NCI-H510A (cell line): ENCODE measurements around the gene ANKRD26.
"Not testable (repeated sequence)": the region's sequence is repeated elsewhere in the genome, so short reads cannot be mapped to it uniquely, and the experiment has no call there.

Experiments used
- DNase-seq: peaks from one replicate; lab custom pipeline; 2025; lab: John Stamatoyannopoulos, UW

ANKRD26 gene

GRCh38 chr10:27099916-27100812 is at the start of gene ANKRD26:
Gene ANKRD26 (minus strand): TSS chr10:27100494. CDS start chr10:27100326, 168 bp downstream.
- DNase-seq = peak; percentile 87

DNA sequence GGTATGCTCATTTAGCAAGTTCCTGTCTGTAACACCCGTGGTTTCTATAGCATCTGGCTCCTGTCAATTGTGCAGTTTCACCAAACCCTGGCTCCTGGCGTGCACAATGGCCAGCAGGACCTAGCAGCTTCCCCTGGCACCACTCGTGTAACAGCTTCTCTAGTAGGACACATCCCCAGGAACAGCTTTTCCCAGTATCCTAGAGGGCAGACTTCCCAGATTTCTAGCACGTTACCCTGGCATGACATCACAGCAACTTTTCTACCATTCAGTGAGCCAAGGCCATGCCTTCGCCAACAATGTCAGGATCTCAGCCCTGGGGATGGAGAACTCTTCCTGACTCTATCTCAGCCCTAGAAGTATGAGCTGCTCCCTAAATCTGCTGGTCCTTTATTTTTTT is 47.4 kb upstream of the ANKRD26 start:
- no peak for DNase-seq

- DNase-seq = no peak
Observed at GRCh38 chr10:27145937-27146336, 45.6 kb upstream of the ANKRD26 start.

- DNase-seq = no peak
Observed at GRCh38 chr10:27143686-27144085, 43.4 kb upstream of the ANKRD26 start.

DNA sequence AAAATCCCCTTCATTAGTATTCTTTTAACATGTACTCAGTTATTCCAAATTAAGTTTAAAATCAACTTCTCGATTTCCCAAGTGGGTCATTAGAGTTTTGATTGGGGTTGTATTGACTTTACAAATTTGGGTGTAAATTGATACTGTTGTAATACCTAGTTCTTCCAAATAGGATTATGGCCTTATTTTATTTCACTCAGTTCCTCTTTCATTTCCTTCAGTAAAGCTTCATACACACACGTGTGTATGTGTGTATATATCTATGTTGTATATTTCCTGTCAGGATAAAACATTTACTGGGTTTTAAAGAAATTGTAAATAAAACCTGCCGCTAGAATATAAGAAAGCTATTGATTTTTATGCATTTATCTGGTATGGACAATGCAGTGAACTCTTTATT is 38.0 kb upstream of the ANKRD26 start:
- DNase-seq = no peak

GRCh38 chr10:27134371-27134770 is 34.1 kb upstream of the ANKRD26 start:
- no peak for DNase-seq

- DNase-seq = no peak
Observed at GRCh38 chr10:27108165-27108564, 7.9 kb upstream of the ANKRD26 start.

DNA sequence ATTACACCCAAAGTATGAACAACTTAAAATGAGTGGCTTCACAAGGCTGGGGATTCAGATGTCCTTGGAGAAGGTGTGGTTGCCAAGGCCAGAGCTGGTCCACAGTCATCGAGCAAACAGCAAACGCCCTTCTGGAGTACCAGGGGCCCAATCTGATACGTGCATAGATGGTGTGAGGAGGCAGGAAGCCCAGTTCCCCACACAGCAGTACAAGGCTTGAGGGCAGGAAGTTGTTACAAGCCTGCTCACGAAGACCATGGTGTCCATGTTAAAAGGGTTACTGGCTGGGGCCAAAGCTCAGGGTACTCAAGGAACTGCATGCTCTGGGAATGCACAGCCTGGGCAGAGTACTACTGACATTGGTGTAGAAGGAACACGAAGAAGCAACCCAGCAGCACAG is 4.6 kb upstream of the ANKRD26 start:
- no peak for DNase-seq

- no peak for DNase-seq
Observed at GRCh38 chr10:27100813-27101347, 586 bp upstream of the ANKRD26 start.

DNA sequence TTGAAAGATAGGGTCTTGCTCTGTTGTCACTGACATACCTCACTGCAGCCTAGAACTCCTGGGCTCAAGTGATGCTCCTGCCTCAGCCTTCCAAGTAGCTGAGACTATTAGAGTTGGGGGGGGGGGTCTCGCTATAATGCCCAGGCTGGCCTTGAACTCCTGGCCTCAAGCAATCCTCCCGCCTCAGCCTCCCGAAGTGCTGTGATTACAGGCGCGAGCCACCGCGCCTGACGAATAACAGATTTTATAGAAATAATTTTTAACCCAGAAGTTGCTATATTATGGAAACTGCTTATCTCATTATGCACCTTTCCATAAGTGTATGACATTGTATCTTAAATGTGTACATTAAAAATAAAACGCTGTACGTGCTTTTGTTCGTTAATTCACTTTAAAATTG is 846 bp downstream of the ANKRD26 start:
- no peak for DNase-seq

- DNase-seq = no peak
Observed at GRCh38 chr10:27088119-27089044, 11.9 kb downstream of the ANKRD26 start.

- DNase-seq = no peak
Observed at GRCh38 chr10:27072436-27073114, 27.7 kb downstream of the ANKRD26 start.

- no peak for DNase-seq
Observed at GRCh38 chr10:27068217-27068891, 31.9 kb downstream of the ANKRD26 start.

- DNase-seq = no peak
Observed at GRCh38 chr10:27065084-27065483, 35.2 kb downstream of the ANKRD26 start.

GRCh38 chr10:27052656-27053055 is 47.6 kb downstream of the ANKRD26 start:
- no peak for DNase-seq

DNA sequence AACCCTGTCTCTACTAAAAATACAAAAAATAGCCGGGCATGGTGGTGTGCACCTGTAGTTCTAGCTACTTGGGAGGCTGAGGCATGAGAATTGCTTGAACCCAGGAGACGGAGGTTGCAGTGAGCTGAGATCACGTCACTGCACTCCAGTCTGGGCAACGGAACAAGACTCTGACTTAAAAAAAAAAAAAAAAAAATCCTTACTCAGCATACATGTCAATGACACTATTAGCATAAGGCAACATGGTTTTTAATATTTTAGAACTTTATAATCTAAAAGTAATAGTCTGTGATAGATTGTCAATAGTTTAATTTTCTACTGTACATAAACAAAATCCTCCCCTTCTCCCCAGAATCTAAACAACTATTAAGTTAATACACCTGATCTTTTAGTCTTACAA is 55.0 kb downstream of the ANKRD26 start:
- DNase-seq = not testable (repeated sequence)

DNA sequence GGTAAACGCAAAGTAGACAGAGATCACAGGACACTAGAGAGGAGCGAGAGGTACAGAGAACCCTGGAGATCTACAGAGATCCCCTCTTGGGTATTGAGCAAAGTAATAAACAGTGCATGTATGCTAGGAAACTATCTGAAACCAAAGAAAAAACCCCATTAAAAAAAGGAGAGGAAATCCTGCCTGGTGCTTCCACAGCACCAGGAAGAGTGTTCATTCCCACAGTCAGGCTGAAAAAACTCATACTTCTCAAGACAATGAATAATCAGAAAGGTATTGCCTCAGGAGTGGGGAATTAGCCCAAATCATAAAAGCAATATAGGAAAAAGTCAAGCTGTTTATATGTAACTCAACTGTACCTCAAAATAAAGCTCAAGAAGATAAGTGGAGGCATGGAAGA is 59.1 kb downstream of the ANKRD26 start:
- no peak for DNase-seq

- DNase-seq = no peak
Observed at GRCh38 chr10:27038168-27038567, 62.1 kb downstream of the ANKRD26 start.

DNA sequence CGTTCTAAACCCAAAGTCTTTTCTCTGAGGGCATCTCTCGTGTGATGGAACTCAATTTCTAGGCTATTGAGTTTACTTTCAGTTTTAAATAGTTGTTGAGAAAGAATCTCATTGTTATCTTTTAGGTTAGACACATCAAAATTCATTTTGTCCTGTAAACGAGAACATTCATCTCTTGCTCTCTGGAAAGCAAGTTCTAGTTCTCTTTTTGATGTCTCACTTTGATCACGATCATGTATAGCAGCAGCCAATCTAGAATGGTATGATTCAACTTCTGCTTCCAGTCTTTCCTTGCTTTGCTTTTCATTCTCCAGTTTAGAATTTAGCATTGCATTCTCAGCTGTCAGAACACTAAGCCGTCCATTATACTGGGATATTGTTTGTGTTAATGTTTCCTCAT is 65.1 kb downstream of the ANKRD26 start:
- no peak for DNase-seq

DNA sequence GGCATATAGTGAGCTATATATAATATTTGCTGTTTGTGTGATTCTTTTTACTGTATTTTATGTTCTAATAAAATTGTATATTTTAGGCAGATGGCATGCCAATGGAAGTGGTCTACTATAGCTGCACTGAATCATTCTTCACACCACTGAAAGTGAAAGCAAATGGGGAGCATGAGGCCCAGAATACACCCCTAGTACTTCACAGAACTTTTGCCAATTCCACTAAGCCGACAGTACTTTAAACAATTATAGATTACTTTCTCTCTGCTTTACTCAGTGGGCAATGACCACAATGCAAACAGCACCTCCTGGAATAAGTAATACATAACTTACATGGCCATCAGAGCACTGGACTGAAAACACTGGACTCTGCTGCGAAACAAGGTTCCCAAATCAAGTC is 70.2 kb downstream of the ANKRD26 start:
- DNase-seq = no peak

DNA sequence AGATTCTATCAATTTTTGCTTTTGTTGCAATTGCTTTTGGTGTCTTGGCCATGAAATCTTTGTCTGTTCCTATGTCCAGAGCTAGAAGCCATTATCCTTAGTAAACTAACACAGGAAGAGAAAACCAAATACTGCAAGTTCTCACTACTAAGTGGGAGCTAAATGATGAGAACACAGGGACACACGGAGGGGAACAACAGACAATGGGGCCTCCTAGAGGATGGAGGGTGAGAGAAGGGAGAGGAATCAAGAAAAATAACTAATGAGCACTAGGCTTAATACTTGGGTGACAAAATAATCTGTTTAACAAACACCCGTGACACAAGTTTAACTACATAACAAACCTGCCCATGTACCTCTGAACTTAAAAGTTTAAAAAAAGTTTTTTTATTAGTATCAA is 78.2 kb downstream of the ANKRD26 start:
- DNase-seq = no peak
